Spleen (tissue), 7 donors: ENCODE data around the gene EVI5L.

Experiments
- POLR2A ChIP-seq, 3 donors: fragments of 450-650 bp; IDR thresholded peaks; one replicate each; pipeline ENCODE4 v1.5.1; 2017; ENCODE audit warnings: antibody characterized with exemption in 3 of 3, mild to moderate bottlenecking in 1 of 3
- POLR2AphosphoS5 ChIP-seq, 3 donors: sonication (generic); formaldehyde crosslinking; IDR thresholded peaks; one replicate each; pipeline ENCODE4 v1.5.1; 2017; ENCODE audit warnings: antibody characterized with exemption in 3 of 3
- TF ChIP-seq, protein P1 (sequence below), 11 experiments: fragments of 200-600 bp in 7 of 11; fragments of 450-650 bp in 4 of 11; sonication (generic) in 4 of 11; IDR thresholded peaks in 8 of 11; conservative IDR thresholded peaks in 3 of 11; 1 replicate in 7 of 11; 2 replicates in 4 of 11; pipeline versions ENCODE4 v1.4.0 to v1.8.0; 2016 to 2021; ENCODE audit warnings: antibody characterized with exemption in 11 of 11, inconsistent platforms in 4 of 11, mild to moderate bottlenecking in 1 of 11
- donor health status: DM: no; HTN: no; CAD: no; lungs with moderate emphysema.
- donor health status: DM: no; HTN: no; CAD: no.
- donor health status: DM: no; HTN: no; CAD: no.

DNA sequence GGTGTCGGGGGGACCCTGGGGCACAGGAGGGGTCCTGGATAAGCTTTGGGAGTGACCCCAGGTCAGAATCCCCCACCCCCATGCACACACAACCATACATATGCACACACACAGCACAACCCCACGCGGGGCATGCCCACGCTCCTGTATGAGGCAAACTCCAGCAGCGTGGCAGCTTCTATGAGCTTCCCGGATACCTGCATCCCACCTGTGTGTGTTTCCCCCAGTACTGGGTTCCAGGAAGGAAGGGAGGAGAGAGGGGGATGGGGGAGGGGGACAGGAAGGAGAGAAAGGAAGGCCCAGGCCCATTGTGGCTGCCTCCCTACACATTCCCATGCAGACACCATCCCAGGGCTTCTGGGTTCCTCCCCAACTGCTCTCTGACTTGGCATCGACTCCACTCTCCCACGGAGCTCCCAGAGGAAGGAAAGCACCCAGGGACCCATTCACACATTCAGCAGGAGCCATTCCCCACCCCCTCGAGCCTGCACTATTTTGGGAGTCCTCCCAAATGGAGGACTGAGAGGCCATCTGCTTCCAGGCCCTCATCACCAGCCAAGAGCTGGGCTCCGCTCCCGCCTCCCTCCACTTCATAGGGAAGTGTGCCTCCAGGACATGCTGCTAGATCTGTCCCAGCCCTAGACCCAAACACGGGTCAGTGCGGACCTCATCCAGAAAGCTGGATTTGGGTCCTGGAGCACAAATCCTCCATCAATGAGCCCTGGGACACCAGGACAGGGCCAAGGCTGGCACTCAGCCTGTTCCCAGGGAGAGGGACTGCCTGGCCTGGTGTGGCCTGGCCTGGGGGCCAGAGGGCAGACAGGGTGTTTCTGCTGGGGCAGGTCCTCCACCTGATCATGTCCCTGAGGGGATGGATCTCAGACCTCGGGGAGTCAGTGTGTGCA, 30.9 kb downstream of the EVI5L start:
- TF ChIP-seq POLR2AphosphoS5 (IDR thresholded peaks at IDR 0.05) (no peak), POLR2A (IDR thresholded peaks at IDR 0.05) (no peak)
- TF ChIP-seq, protein P1, sequence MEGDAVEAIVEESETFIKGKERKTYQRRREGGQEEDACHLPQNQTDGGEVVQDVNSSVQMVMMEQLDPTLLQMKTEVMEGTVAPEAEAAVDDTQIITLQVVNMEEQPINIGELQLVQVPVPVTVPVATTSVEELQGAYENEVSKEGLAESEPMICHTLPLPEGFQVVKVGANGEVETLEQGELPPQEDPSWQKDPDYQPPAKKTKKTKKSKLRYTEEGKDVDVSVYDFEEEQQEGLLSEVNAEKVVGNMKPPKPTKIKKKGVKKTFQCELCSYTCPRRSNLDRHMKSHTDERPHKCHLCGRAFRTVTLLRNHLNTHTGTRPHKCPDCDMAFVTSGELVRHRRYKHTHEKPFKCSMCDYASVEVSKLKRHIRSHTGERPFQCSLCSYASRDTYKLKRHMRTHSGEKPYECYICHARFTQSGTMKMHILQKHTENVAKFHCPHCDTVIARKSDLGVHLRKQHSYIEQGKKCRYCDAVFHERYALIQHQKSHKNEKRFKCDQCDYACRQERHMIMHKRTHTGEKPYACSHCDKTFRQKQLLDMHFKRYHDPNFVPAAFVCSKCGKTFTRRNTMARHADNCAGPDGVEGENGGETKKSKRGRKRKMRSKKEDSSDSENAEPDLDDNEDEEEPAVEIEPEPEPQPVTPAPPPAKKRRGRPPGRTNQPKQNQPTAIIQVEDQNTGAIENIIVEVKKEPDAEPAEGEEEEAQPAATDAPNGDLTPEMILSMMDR (IDR thresholded peaks at IDR 0.05 in 8 of 11, conservative IDR thresholded peaks at IDR 0.05 in 3 of 11), result no peak
